ENCODE results near the gene CIART.

The CIART gene

DNA sequence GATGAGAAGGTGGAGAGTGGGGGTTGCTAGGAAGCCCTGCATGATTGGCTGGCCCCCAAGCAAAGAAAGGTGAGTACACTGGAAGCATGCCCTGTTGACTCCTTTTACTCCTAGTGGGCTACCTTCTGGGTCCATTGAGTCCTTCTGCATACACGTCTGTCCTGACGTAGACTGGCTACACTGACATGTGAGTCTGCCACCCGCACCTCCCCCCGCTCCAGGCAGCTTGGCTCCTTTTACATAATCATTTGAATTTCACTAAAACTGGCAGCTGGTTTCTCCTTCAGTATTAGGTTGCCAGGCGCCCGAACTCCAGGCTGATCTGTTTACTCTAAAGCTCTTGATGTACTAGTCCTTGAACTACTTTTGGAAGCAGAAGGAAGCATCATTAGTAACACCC is 20.0 kb downstream of the CIART start:
- no peak for TF ChIP-seq CREB1 (IDR thresholded peaks at IDR 0.05; ENCODE audit: low read depth)
- TF ChIP-seq, protein P1, sequence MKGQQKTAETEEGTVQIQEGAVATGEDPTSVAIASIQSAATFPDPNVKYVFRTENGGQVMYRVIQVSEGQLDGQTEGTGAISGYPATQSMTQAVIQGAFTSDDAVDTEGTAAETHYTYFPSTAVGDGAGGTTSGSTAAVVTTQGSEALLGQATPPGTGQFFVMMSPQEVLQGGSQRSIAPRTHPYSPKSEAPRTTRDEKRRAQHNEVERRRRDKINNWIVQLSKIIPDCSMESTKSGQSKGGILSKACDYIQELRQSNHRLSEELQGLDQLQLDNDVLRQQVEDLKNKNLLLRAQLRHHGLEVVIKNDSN (IDR thresholded peaks at IDR 0.05): no peak

DNA sequence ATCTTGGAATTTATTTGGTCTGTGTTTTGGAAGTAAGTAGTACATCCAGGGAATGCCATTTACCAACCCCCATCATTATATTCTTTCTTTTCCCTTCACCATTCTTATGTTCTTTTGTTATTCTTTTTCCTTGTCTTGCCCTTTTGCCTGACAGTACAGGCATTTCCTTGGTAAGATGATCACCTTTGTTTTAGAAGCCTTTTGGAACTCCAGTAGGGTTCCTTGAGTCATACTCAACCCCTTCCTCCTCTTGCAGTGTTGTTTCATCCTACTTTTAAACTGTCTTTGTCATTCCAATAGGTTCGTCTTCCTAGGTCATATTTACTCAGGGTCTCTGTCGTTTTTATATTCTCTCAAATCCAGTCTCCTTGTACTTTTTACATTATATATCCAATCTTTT is 20.5 kb downstream of the CIART start:
- TF ChIP-seq, protein P1 (IDR thresholded peaks at IDR 0.05): no peak
- TF ChIP-seq YY1 (IDR thresholded peaks at IDR 0.05; ENCODE audit: low read depth) (no peak), TAF1 (IDR thresholded peaks at IDR 0.05; ENCODE audit: low read depth) (no peak), EP300 (IDR thresholded peaks at IDR 0.05; ENCODE audit: borderline replicate concordance) (no peak), TEAD4 (IDR thresholded peaks at IDR 0.05) (no peak), FOXM1 (IDR thresholded peaks at IDR 0.05; ENCODE audit: borderline replicate concordance, low read depth) (no peak), NFIC (IDR thresholded peaks at IDR 0.05) (no peak), RAD21 (IDR thresholded peaks at IDR 0.05; ENCODE audit: low read depth) (no peak), ZBTB7A (IDR thresholded peaks at IDR 0.05; ENCODE audit: low read depth) (no peak), EGR1 (IDR thresholded peaks at IDR 0.05) (no peak), CREB1 (IDR thresholded peaks at IDR 0.05; ENCODE audit: low read depth) (no peak), CEBPB (IDR thresholded peaks at IDR 0.05) (no peak), TCF12 (IDR thresholded peaks at IDR 0.05; ENCODE audit: low read depth) (no peak)
- TF ChIP-seq, protein P2, sequence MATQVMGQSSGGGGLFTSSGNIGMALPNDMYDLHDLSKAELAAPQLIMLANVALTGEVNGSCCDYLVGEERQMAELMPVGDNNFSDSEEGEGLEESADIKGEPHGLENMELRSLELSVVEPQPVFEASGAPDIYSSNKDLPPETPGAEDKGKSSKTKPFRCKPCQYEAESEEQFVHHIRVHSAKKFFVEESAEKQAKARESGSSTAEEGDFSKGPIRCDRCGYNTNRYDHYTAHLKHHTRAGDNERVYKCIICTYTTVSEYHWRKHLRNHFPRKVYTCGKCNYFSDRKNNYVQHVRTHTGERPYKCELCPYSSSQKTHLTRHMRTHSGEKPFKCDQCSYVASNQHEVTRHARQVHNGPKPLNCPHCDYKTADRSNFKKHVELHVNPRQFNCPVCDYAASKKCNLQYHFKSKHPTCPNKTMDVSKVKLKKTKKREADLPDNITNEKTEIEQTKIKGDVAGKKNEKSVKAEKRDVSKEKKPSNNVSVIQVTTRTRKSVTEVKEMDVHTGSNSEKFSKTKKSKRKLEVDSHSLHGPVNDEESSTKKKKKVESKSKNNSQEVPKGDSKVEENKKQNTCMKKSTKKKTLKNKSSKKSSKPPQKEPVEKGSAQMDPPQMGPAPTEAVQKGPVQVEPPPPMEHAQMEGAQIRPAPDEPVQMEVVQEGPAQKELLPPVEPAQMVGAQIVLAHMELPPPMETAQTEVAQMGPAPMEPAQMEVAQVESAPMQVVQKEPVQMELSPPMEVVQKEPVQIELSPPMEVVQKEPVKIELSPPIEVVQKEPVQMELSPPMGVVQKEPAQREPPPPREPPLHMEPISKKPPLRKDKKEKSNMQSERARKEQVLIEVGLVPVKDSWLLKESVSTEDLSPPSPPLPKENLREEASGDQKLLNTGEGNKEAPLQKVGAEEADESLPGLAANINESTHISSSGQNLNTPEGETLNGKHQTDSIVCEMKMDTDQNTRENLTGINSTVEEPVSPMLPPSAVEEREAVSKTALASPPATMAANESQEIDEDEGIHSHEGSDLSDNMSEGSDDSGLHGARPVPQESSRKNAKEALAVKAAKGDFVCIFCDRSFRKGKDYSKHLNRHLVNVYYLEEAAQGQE (IDR thresholded peaks at IDR 0.05; ENCODE audit: low read depth): no peak
- TF ChIP-seq, protein P3, sequence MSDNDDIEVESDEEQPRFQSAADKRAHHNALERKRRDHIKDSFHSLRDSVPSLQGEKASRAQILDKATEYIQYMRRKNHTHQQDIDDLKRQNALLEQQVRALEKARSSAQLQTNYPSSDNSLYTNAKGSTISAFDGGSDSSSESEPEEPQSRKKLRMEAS (IDR thresholded peaks at IDR 0.05): no peak

DNA sequence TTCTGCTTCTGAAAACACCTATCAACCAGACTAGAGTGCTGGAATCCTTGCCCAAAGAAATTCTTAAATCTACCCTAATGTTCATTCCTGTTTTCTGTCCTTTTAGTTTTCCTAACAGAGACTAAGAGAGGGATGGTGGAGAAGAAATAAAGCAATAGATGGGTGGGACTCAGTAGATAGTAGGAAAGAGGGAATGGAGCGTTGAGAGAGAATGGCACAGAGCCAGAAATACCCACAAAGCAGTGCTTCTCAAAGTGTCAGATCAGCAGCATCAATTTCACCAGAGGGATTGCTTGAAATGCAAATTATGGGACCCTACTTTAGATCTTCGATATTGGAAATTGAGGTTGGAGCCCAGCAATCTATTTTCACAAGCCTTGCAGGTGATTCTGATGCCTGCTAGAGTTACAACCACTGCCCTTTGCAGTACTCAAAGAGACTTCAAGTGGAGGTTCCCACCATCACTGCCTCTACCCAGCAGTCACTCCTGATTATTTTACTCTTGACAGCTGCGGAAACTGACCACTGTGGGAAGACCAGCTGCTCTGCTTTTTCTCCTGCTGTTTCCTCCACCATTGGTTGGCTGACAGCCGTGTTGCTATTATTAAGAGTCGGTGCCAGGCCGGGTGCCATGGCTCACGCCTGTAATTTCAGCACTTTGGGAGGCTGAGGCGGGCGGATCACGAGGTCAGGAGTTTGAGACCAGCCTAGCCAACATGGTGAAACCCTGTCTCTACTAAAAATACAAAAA is 27.6 kb downstream of the CIART start:
- TF ChIP-seq EGR1 (IDR thresholded peaks at IDR 0.05) (no peak), TCF12 (IDR thresholded peaks at IDR 0.05; ENCODE audit: low read depth) (no peak), CEBPB (IDR thresholded peaks at IDR 0.05) (no peak), TEAD4 (IDR thresholded peaks at IDR 0.05) (no peak), YY1 (IDR thresholded peaks at IDR 0.05; ENCODE audit: low read depth) (no peak), CREB1 (IDR thresholded peaks at IDR 0.05; ENCODE audit: low read depth) (no peak), TAF1 (IDR thresholded peaks at IDR 0.05; ENCODE audit: low read depth) (no peak), RAD21 (IDR thresholded peaks at IDR 0.05; ENCODE audit: low read depth) (no peak)

DNA sequence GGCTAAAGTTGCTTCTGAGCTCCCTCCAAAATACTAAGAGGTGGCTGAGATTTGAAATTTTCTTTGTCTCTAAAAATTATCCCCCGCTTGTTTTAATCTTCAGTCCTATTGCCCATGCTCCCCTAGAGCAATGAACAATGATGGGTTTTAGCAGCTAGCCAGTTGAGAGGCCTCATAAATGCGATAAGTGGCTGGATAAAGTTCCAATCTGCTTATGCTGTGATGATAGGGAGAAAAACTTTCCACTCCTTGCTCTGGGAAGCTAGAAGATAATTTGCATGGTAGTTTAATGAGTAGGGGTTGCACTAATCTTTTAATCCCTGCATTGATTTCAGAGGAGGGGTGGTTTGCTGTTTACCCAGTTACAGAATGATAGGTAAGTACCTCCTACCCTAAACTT is 29.4 kb downstream of the CIART start:
- TF ChIP-seq FOXM1 (IDR thresholded peaks at IDR 0.05; ENCODE audit: borderline replicate concordance, low read depth) (no peak), TEAD4 (IDR thresholded peaks at IDR 0.05) (no peak), TAF1 (IDR thresholded peaks at IDR 0.05; ENCODE audit: low read depth) (no peak), YY1 (IDR thresholded peaks at IDR 0.05; ENCODE audit: low read depth) (no peak)
- TF ChIP-seq, protein P1 (IDR thresholded peaks at IDR 0.05): no peak

DNA sequence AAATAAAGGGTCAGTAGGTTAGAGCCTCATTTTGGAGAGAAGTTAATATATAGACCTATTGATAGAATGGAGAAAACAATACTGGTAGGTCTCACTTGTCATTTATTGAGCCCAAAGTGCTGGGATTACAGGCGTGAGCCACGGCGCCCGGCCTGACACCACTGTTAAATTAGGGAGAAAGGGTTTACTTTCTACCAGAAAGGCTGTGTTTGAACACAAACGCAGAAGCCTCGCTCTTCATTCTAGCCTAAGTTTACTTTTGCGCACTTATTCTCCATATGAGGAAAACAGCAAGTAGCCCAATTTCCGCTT is 38.3 kb downstream of the CIART start:
- TF ChIP-seq, protein P3 (IDR thresholded peaks at IDR 0.05): no peak
- TF ChIP-seq FOXM1 (IDR thresholded peaks at IDR 0.05; ENCODE audit: borderline replicate concordance, low read depth) (no peak), EP300 (IDR thresholded peaks at IDR 0.05; ENCODE audit: borderline replicate concordance) (no peak), YY1 (IDR thresholded peaks at IDR 0.05; ENCODE audit: low read depth) (no peak), NFIC (IDR thresholded peaks at IDR 0.05) (no peak), EGR1 (IDR thresholded peaks at IDR 0.05) (no peak), TEAD4 (IDR thresholded peaks at IDR 0.05) (no peak), RAD21 (IDR thresholded peaks at IDR 0.05; ENCODE audit: low read depth) (no peak), ZBTB7A (IDR thresholded peaks at IDR 0.05; ENCODE audit: low read depth) (no peak), CEBPB (IDR thresholded peaks at IDR 0.05) (no peak), TAF1 (IDR thresholded peaks at IDR 0.05; ENCODE audit: low read depth) (no peak), CREB1 (IDR thresholded peaks at IDR 0.05; ENCODE audit: low read depth) (no peak)
- TF ChIP-seq, protein P2 (IDR thresholded peaks at IDR 0.05; ENCODE audit: low read depth): no peak
- TF ChIP-seq, protein P1 (IDR thresholded peaks at IDR 0.05): no peak

Measured in Ishikawa (cell line).